Keratinocyte (primary cell): ENCODE measurements around the gene PTPN23.
"Not testable (repeated sequence)": the region's sequence is repeated elsewhere in the genome, so short reads cannot be mapped to it uniquely, and the experiment has no call there.

ENCODE experiments used
- EZH2 ChIP-seq: IDR thresholded peaks from one replicate; pipeline ENCODE4 v1.6.1; 2012; ENCODE audit warnings: inconsistent platforms, mild to moderate bottlenecking, low read length, moderate library complexity
- TF ChIP-seq, protein P1 (sequence below), 3 experiments: IDR thresholded peaks in 1 of 3; conservative IDR thresholded peaks in 1 of 3; optimal IDR thresholded peaks in 1 of 3; 2 replicates in 2 of 3; 3 replicates in 1 of 3; pipeline versions ENCODE3 to v1.5.1; 2011; ENCODE audit warnings: low read length in 3 of 3, mild to moderate bottlenecking in 3 of 3, moderate library complexity in 2 of 3, control low read depth in 1 of 3, inconsistent platforms in 1 of 3; ENCODE audit not compliant: insufficient read depth in 2 of 3; ENCODE audit errors: extremely low read depth in 1 of 3

DNA sequence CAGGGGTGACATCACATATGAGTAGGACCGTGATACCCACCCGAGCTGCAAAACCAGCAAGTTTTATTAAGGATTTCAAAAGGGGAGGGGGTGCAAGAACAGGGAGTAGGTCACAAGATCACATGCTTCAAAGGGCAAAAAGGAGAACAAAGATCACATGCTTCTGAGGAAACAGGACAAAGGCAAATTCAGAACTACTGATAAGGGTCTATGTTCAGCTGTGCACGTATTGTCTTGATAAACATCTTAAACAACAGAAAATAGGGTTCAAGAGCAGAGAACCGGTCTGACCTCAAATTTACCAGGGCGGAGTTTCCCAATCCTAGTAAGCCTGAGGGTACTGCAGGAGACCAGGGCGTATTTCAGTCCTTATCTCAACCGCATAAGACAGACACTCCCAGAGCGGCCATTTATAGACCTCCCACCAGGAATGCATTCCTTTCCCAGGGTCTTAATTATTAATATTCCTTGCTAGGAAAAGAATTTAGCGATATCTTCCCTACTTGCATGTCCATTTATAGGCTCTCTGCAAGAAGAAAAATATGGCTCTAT lies 78.8 kb downstream of the PTPN23 start:
- TF ChIP-seq, protein P1, sequence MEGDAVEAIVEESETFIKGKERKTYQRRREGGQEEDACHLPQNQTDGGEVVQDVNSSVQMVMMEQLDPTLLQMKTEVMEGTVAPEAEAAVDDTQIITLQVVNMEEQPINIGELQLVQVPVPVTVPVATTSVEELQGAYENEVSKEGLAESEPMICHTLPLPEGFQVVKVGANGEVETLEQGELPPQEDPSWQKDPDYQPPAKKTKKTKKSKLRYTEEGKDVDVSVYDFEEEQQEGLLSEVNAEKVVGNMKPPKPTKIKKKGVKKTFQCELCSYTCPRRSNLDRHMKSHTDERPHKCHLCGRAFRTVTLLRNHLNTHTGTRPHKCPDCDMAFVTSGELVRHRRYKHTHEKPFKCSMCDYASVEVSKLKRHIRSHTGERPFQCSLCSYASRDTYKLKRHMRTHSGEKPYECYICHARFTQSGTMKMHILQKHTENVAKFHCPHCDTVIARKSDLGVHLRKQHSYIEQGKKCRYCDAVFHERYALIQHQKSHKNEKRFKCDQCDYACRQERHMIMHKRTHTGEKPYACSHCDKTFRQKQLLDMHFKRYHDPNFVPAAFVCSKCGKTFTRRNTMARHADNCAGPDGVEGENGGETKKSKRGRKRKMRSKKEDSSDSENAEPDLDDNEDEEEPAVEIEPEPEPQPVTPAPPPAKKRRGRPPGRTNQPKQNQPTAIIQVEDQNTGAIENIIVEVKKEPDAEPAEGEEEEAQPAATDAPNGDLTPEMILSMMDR (optimal IDR thresholded peaks at IDR 0.05 in 1 of 3, IDR thresholded peaks at IDR 0.05 in 1 of 3, conservative IDR thresholded peaks at IDR 0.05 in 1 of 3; ENCODE audit: extremely low read depth in 1 of 3, insufficient read depth in 2 of 3, low read length in 3 of 3), result not testable (repeated sequence)
- TF ChIP-seq EZH2, result not testable (repeated sequence)
